ENCODE results near the gene IER3.
"Not testable (repeated sequence)": the region's sequence is repeated elsewhere in the genome, so short reads cannot be mapped to it uniquely, and the experiment has no call there.

The IER3 gene

GRCh38 chr6:30767944-30768301 lies 23.6 kb upstream of the IER3 start:
- DNase-seq: no peak

- DNase-seq: no peak
Measured at GRCh38 chr6:30767158-30767943, 23.0 kb upstream of the IER3 start.

GRCh38 chr6:30766461-30767157 lies 22.3 kb upstream of the IER3 start:
- no peak for DNase-seq

GRCh38 chr6:30765495-30765894 lies 21.1 kb upstream of the IER3 start:
- not testable (repeated sequence) for DNase-seq

DNA sequence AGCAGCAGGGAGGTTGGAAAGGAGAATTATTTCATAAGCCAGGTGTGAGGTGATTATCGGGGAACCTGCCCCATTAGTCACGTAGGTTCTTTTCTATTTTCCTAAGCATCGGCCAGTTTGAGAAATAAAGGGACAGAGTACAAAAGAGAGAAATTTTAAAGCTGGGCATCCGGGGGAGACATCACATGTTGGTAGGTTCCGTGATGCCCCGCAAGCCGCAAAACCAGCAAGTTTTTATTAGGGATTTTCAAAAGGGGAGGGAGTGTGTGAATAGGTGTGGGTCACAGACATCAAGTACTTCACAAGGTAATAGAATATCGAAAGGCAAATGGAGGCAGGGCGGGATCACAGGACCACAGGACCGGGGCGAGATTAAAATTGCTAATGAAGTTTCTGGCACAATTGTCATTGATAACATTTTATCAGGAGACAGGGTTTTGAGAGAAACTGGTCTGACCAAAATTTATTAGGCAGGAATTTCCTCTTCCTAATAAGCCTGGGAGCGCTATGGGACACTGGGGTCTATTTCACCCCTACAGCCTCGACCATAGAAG lies 20.2 kb upstream of the IER3 start:
- DNase-seq: not testable (repeated sequence)

- peak; percentile 38 for DNase-seq
Measured at GRCh38 chr6:30763618-30764489, 19.5 kb upstream of the IER3 start.

DNA sequence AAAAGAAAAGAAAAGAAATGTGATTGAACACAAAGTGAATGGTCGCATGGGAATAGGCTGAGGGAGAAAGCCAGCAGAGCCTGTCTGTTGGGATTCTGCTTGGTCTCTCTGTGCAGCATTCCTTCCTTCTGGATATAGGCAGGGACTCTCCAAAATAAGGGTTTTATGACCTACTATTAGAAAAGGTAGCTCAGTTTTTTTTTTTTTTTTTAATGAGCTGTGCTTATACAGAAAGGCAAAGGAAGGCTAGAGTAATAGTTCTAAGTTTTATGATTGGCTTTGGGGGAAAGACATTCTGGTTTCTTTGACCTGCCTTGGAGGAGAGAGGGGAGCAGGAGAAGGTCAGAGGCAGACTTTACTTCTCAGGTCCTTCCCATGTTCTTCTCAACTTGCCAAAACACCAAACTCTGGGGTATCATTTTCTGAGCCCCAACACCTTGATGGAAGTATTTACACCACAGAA lies 18.8 kb upstream of the IER3 start:
- no peak for DNase-seq

DNA sequence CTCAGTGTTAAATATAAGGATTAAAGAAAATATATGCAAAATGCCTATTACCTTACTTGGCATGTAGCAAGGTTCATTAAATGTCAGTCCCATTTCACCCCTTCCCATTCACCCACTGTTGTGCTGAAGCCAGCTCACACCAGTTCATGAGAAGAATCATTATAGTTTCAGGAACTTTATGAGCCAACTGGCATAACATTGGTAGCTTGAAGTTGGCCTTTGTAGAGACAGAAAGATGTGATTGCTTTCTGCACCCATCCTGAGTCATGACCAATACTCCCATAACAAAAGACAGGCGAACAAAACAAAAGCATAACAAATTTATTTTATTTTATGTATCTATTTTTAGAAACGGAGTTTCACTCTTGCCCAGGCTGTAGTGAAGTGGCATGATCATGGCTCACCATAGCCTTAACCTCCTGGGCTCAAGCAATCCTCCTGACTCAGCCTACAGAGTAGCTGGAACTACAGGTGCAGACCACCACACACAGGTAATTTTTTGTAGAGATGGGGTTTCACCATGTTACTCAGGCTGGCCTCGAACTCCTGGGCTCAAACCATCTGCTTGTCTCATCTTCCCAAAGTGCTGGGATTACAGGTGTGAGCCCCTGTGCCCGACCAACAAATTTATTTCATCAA lies 17.6 kb upstream of the IER3 start:
- no peak for DNase-seq

- no peak for DNase-seq
Measured at GRCh38 chr6:30760549-30760948, 16.2 kb upstream of the IER3 start.

GRCh38 chr6:30759575-30760239 lies 15.4 kb upstream of the IER3 start:
- DNase-seq: no peak

DNA sequence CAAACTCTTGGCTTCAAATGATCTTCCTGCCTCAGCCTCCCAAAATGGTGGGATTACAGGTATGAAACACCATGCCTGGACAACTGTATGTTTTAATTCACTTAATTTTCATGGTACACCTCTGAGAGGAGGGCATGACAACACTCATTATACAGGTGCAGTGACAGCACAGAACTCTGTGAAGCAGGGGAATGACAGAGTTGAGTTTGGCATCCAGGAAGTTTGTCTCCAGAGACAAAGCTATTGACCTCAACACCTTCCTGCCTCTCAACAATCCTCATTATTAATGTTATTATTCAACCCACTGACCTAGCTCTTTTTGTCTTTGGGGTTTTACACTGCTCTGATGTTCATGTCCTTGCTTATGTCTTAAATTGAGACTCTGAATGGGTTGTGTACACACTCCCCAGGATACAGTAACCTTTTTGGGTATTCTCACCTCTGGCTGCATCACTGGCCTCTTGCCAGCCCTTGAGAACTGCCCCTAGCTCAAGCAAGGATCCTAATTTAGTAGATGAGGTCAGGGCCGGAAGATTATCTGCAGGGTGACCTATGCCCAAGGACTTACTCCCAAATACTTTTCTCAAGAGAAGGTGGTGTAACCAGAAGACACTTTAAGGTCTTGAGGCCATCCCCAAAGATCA lies 13.0 kb upstream of the IER3 start:
- no peak for DNase-seq

DNA sequence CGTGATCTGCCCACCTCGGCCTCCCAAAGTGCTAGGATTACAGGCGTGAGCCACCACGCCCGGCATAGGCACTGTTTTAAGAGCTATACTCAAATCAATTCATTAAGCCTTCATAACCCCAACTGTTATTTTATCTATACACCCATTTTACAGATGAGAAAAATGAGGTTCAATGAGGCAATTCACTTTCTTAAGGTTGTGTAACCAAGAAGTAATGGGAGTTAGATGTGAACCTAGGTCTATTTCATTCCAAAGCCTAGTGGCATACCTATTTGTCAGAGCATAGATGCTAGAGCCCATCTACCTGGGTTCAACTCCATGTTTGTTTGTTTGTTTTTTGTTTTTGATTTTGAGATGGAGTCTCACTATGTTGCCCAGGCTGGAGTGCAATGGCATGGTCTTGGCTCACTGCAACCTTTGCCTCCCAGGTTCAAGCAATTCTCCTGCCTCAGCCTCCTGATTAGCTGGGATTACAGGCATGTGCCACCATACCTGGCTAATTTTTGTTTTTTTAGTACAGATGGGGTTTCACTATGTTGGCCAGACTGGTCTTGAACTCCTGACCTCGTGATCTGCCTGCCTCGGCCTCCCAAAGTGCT lies 12.2 kb upstream of the IER3 start:
- DNase-seq: not testable (repeated sequence)

GRCh38 chr6:30754631-30755030 lies 10.3 kb upstream of the IER3 start:
- DNase-seq: no peak

GRCh38 chr6:30752157-30752927 lies 8.0 kb upstream of the IER3 start:
- DNase-seq: no peak

DNA sequence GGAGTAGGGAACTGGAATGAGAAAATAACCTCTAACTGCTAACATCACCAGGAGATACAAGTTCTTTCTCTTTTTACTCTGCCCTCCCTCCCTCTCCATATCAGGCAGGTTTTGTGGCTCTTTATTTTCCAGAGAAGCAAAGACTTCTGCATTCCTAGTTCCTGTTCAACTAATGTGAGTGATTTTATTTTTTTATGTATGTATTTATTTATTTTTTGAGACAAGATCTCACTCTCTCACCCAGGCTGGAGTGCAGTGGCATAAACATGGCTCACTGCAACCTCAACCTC lies 6.0 kb upstream of the IER3 start:
- no peak for DNase-seq

GRCh38 chr6:30749554-30750378 lies 5.4 kb upstream of the IER3 start:
- DNase-seq: no peak

GRCh38 chr6:30748851-30749540 lies 4.6 kb upstream of the IER3 start:
- no peak for DNase-seq

DNA sequence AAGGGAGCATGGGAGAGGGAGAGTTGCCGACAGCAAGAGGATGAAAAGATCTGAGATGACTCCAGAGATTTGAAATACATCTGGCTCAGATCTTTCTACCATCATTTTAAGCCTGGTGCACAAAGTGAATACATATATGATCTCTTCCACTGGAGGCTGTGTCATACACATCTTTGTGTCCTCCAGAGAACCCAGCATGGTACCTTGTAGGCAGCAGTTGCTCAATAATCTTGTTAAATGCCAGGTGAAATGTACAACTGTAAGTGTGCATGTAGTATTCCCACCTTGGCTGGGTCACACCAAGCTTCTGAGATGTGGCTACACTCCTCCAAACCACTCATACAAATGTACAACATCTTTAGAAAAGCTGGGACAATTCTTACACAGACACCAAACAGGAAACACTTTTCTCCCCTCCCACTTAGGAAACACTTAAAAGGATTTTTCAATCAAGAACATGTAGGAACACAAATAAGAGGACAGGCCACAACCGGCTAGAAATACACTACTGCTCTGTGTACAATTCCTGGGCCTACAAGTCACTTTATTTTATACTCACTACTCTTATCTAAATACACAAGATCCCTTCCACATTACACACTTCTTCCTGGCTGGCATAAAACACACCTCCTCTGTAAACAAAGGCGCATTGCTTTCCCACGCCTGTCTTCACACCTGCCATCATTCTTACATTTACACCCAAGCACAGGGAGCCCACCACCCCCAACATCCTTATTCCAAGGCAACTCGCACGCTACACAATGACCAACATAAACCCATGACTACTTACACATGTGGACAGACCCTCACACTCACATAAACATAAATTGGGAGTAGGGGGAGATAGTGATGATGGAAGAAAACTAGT lies 3.8 kb upstream of the IER3 start:
- no peak for DNase-seq
